ENCODE results near the gene TECTB. TPM values are rescaled to one million over a fixed set of nuclear protein-coding genes. Genes with fewer than 3 reads are reported as not detected.

The TECTB gene
- total RNA-seq, 6 experiments from 2014 or later: 0.18 to 0.83 (median 0.49) TPM

DNA sequence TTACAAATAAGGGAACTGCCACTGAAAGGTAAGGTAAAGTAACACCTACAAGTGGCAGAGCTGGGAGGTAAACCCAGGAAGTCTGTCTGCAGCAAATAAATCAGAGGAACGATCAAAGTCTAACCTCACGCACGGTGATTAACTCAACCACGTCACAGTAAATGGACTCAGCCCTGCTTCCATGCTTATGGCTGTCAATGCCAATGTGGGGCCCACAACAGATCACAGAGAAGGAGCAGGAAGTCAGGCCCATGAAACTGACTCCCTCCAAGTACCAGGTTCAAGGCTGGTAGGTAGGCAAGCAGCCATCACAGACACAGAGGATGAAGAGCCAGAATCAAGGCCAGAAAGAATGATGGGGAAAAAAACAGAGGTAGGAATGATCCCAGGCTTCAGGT lies 52.7 kb downstream of the TECTB start:
- Histone ChIP-seq H3K27me3 (no peaks in the 10 kb centered on the region), H3K4me1 (peaks cover 0 to 12% (median 4%) of the 10 kb centered on the region in 4 donors), H3K4me3 (no peak overlapping the region), H3K9me3 (no peaks in the 10 kb centered on the region), H3K27ac (no peak overlapping the region), H3K36me3 (no peaks in the 10 kb centered on the region)
- TF ChIP-seq, protein P1, sequence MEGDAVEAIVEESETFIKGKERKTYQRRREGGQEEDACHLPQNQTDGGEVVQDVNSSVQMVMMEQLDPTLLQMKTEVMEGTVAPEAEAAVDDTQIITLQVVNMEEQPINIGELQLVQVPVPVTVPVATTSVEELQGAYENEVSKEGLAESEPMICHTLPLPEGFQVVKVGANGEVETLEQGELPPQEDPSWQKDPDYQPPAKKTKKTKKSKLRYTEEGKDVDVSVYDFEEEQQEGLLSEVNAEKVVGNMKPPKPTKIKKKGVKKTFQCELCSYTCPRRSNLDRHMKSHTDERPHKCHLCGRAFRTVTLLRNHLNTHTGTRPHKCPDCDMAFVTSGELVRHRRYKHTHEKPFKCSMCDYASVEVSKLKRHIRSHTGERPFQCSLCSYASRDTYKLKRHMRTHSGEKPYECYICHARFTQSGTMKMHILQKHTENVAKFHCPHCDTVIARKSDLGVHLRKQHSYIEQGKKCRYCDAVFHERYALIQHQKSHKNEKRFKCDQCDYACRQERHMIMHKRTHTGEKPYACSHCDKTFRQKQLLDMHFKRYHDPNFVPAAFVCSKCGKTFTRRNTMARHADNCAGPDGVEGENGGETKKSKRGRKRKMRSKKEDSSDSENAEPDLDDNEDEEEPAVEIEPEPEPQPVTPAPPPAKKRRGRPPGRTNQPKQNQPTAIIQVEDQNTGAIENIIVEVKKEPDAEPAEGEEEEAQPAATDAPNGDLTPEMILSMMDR (IDR thresholded peaks at IDR 0.05): no peak
- TF ChIP-seq POLR2A (IDR thresholded peaks at IDR 0.05): no peak
- intact Hi-C loops (cut with DNase I): no loop called here
- ATAC-seq: peak; percentile 48 to 86 (median 58)
- no peak for DNase-seq
- 27% methylated on average over 4 of the region's 4 CpGs for WGBS (ENCODE audit: insufficient coverage, low coverage, low lambda C conversion rate, missing lambda C conversion rate)

DNA sequence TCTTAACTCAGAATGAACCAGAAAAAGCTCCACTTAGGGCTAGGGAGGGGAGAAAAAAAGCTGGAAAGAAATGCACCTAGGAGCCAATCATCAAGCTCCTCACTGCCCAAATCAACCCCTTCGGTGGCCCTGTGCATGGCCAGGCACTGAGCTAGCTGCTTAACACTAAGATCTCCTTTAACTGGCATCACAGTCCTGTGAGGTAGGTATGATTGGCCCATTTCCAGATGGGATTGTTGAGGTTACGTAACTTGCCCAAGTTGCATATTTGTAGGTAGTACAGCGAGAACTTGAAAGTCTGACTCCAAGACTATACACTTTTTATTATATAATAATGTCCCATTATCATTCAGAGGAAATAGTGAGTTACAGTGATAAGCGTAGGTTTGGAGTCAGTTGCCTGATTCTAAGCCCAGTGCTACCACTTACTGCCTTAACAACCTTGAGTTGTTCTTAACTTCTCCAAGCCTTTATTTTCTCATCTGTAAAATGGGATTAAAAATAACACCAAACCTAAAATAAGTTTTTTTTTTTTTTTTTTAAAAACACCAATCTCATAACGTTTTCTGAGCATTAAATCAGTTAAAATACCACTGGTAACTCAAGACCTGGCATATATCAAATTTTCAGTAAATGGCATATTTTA lies 53.5 kb downstream of the TECTB start:
- no peak overlapping the region for H3K27ac ChIP-seq
- peaks cover 0 to 12% (median 4%) of the 10 kb centered on the region in 4 donors for H3K4me1 ChIP-seq
- ATAC-seq (peak; percentile 23 to 65 (median 42)), DNase-seq (no peak)
- no peak overlapping the region for H3K4me3 ChIP-seq
- H3K9me3 ChIP-seq: no peaks in the 10 kb centered on the region
- TF ChIP-seq, protein P1 (IDR thresholded peaks at IDR 0.05): no peak
- TF ChIP-seq POLR2A (IDR thresholded peaks at IDR 0.05): no peak
- intact Hi-C loops (cut with DNase I): no loop called here
- no peaks in the 10 kb centered on the region for H3K36me3 ChIP-seq
- 57% methylated on average over 5 of the region's 5 CpGs for WGBS (ENCODE audit: insufficient coverage, low coverage, low lambda C conversion rate, missing lambda C conversion rate)
- H3K27me3 ChIP-seq: no peaks in the 10 kb centered on the region

DNA sequence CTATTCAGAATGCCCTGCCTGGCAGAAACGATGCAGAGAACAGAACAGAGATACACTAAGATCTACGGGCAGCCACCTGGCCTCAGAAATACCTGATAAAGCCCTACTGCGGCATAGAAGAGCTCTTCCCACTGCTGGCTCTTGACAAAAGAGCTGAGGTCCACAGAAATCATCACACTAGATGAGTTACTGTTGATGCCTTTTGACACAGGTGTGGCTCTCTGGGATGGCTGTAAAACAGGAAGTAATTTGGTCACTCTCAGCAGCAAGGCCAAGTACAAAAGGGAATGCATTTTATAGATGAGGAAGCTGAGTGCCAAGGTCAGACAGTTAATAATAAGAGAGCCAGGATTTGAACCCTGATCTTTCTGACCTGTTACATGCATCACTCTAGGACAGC lies 55.8 kb downstream of the TECTB start:
- Histone ChIP-seq H3K27ac (no peak overlapping the region), H3K4me3 (no peak overlapping the region), H3K9me3 (no peaks in the 10 kb centered on the region), H3K36me3 (no peaks in the 10 kb centered on the region), H3K27me3 (no peaks in the 10 kb centered on the region), H3K4me1 (peaks cover 0 to 12% (median 0%) of the 10 kb centered on the region in 4 donors)
- intact Hi-C loops (cut with DNase I): no loop called here
- DNase-seq: no peak
- ATAC-seq: no peak
- WGBS (ENCODE audit: insufficient coverage, low coverage, low lambda C conversion rate, missing lambda C conversion rate): 93% methylated on average over 3 of the region's 3 CpGs
- no peak for TF ChIP-seq POLR2A (IDR thresholded peaks at IDR 0.05)
- TF ChIP-seq, protein P1 (IDR thresholded peaks at IDR 0.05): no peak

DNA sequence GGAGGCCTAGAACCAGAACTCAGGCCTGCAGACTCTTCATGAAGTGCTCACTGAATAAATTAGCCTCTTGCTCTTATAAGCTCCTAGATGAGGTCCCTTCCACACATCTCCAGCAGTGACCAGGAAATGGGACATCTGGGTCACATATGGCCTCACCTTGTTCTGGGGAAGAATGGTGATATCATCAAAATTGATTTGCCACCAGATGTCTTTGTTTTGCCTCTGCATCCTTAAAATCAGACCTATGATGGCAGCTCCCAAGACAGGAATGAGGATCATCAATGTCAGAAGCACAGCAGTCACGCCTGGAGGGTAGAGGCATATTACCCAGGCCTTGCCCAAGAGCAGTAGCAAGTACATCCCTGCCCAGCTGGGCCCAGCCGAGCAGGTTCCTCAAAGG lies 57.4 kb downstream of the TECTB start:
- H3K36me3 ChIP-seq: no peaks in the 10 kb centered on the region

More for the DNA sequence above, 57.4 kb downstream of the TECTB start:
- H3K4me1 ChIP-seq: peaks cover 0 to 11% (median 0%) of the 10 kb centered on the region in 4 donors
- no CpG with 5 or more reads among the region's 2 CpGs for WGBS (ENCODE audit: insufficient coverage, low coverage, low lambda C conversion rate, missing lambda C conversion rate)
- no peaks in the 10 kb centered on the region for H3K9me3 ChIP-seq
- intact Hi-C loops (cut with DNase I): no loop called here
- H3K4me3 ChIP-seq: no peak overlapping the region
- ATAC-seq: no peak
- no peak for DNase-seq
- H3K27ac ChIP-seq: no peak overlapping the region
- no peaks in the 10 kb centered on the region for H3K27me3 ChIP-seq
- TF ChIP-seq POLR2A (IDR thresholded peaks at IDR 0.05): no peak
- TF ChIP-seq, protein P1 (IDR thresholded peaks at IDR 0.05): no peak

Data from right lobe of liver (tissue), 6 donors.